Measurements from ENCODE around the gene TEX14.

TEX14 gene

GRCh38 chr17:58626905-58627304, 64.9 kb downstream of the TEX14 start:
- no peak for DNase-seq
- Histone ChIP-seq H3K27ac (no peak overlapping the region), H3K36me3 (no peaks in the 10 kb centered on the region), H3K4me1 (peaks cover 0 to 5% (median 2%) of the 10 kb centered on the region in 4 donors), H3K27me3 (no peaks in the 10 kb centered on the region), H3K9me3 (no peaks in the 10 kb centered on the region), H3K4me3 (no peak overlapping the region)
- intact Hi-C loops (cut with DNase I; ENCODE audit: low total_unique reads): loop anchor here (10.0 kb wide), 1 partner anchor 92 kb away; no protein-coding TSS in a partner anchor
- no peak for TF ChIP-seq CTCF (IDR thresholded peaks at IDR 0.05)

GRCh38 chr17:58624751-58625150, 67.1 kb downstream of the TEX14 start:
- Histone ChIP-seq H3K4me1 (no peaks in the 10 kb centered on the region), H3K27me3 (no peaks in the 10 kb centered on the region), H3K9me3 (no peaks in the 10 kb centered on the region), H3K4me3 (no peak overlapping the region), H3K27ac (no peak overlapping the region), H3K36me3 (no peaks in the 10 kb centered on the region)
- no peak for TF ChIP-seq CTCF (IDR thresholded peaks at IDR 0.05)
- DNase-seq: no peak
- intact Hi-C loops (cut with DNase I; ENCODE audit: low total_unique reads): loop anchor here (10.0 kb wide), 1 partner anchor 90 kb away; no protein-coding TSS in a partner anchor

DNA sequence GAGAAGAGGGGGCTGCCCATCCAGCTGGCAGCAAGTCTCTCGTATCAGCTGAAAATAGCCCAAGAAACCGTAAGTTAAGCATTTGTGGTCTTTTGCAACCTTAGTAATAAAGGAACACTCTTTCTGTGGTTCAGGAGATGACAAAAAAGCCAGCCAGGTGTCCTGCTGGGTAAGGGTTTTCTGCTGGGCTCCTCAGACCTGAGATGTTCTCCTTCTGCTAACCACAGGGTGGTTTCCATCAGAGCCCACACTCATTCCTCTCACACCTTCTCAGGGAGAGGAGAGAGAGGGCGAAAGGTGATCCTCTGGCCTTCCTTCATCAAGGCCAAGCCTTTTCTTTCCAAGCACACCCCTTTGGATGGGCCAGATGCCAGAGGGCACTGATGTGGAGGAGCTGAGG, 70.7 kb downstream of the TEX14 start:
- no peak for DNase-seq

DNA sequence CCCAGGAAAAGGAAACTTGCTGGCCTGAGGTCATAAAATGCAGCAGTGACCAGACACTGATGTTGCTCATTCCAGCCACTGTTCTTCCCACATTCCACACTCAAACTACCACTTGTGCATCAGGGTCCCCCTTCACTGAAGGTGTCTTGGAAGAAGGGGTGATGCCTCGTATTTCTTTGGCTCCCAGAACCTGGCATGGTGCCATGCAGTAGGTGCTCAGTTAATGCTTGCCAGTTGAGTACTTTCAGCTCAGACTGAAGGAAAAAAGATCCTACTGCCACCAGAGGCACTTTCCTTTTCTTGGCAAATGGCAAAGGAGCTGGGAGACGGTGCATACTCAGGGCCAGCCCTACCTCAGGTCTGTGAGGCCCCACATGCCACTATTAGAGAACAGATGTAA, 73.5 kb downstream of the TEX14 start:
- Histone ChIP-seq H3K4me3 (no peak overlapping the region), H3K27me3 (no peaks in the 10 kb centered on the region), H3K36me3 (no peaks in the 10 kb centered on the region), H3K27ac (no peak overlapping the region), H3K9me3 (no peaks in the 10 kb centered on the region), H3K4me1 (no peaks in the 10 kb centered on the region)
- no peak for TF ChIP-seq CTCF (IDR thresholded peaks at IDR 0.05)
- DNase-seq: no peak
- intact Hi-C loops (cut with DNase I; ENCODE audit: low total_unique reads): no loop called here

More for the DNA sequence above, 70.7 kb downstream of the TEX14 start:
- no peaks in the 10 kb centered on the region for H3K36me3 ChIP-seq
- H3K4me1 ChIP-seq: no peaks in the 10 kb centered on the region
- intact Hi-C loops (cut with DNase I; ENCODE audit: low total_unique reads): loop anchor here (10.0 kb wide), 1 partner anchor 86 kb away; no protein-coding TSS in a partner anchor
- H3K27me3 ChIP-seq: no peaks in the 10 kb centered on the region
- TF ChIP-seq CTCF (IDR thresholded peaks at IDR 0.05): no peak
- no peak overlapping the region for H3K27ac ChIP-seq
- no peaks in the 10 kb centered on the region for H3K9me3 ChIP-seq
- no peak overlapping the region for H3K4me3 ChIP-seq

GRCh38 chr17:58617563-58617962, 74.3 kb downstream of the TEX14 start:
- intact Hi-C loops (cut with DNase I; ENCODE audit: low total_unique reads): no loop called here
- no peak for DNase-seq
- Histone ChIP-seq H3K9me3 (no peaks in the 10 kb centered on the region), H3K27ac (no peak overlapping the region), H3K4me1 (no peaks in the 10 kb centered on the region), H3K36me3 (no peaks in the 10 kb centered on the region), H3K27me3 (no peaks in the 10 kb centered on the region), H3K4me3 (no peak overlapping the region)
- no peak for TF ChIP-seq CTCF (IDR thresholded peaks at IDR 0.05)

All from tibial artery (tissue), 4 donors.